ENCODE data around the gene USHBP1.

GRCh38 chr19:17248011-17248776 lies 16.4 kb downstream of the USHBP1 start:
- TF ChIP-seq CTCF (IDR thresholded peaks at IDR 0.05) (no peak), POLR2A (IDR thresholded peaks at IDR 0.05) (no peak)
